A673 (cell line): ENCODE results near the gene GLDC. TPM values are rescaled to one million over a fixed set of nuclear protein-coding genes. Genes with fewer than 3 reads are reported as not detected.

Source experiments
- BruUV-seq: library from RNA; stranded (reverse); fragments of 400-500 nt; replicated peaks from 2 replicates; lab custom pipeline; 2021; lab: Mats Ljungman, UMichigan
- CTCF ChIA-PET: fragments of 300-600 bp; sonication (Branson Sonifier 250); formaldehyde crosslinking; loops from one replicate; lab custom pipeline; 2022; ENCODE audit warnings: antibody characterized with exemption; lab: Charles Lee
- POLR2A ChIA-PET: fragments of 300-600 bp; sonication (Branson Sonifier 250); formaldehyde crosslinking; loops from one replicate; lab custom pipeline; 2022; ENCODE audit warnings: antibody characterized with exemption; ENCODE audit not compliant: low non-redundant PET; lab: Charles Lee
- DNase-seq: peaks from one replicate; pipeline ENCODE4 v3.0.0-alpha.2; 2015; ENCODE audit warnings: low spot score
- H3K27ac ChIP-seq: fragments of 200-600 bp; sonication (generic); 2 replicates; pipeline ENCODE4 v1.5.1; 2016; ENCODE audit warnings: mixed run types, low read depth, mild to moderate bottlenecking, mixed read lengths, antibody characterized with exemption, low read length; ENCODE audit not compliant: poor library complexity, severe bottlenecking
- H3K27me3 ChIP-seq: fragments of 200-600 bp; sonication (generic); replicated peaks from 2 replicates; pipeline ENCODE4 v1.6.1; 2017; ENCODE audit warnings: mixed run types, low read depth, mild to moderate bottlenecking, mixed read lengths, antibody characterized with exemption, low read length; ENCODE audit not compliant: insufficient read depth, poor library complexity
- H3K36me3 ChIP-seq: fragments of 200-600 bp; sonication (generic); 2 replicates; pipeline ENCODE4 v1.6.1; 2016; ENCODE audit warnings: mixed run types, mild to moderate bottlenecking, mixed read lengths, antibody characterized with exemption, low read length; ENCODE audit not compliant: insufficient read depth, poor library complexity, severe bottlenecking
- H3K4me1 ChIP-seq: fragments of 200-600 bp; sonication (generic); 2 replicates; pipeline ENCODE4 v1.6.1; 2017; ENCODE audit warnings: mixed run types, mild to moderate bottlenecking, mixed read lengths, antibody characterized with exemption, low read length; ENCODE audit not compliant: insufficient read depth, poor library complexity, severe bottlenecking
- H3K4me3 ChIP-seq: fragments of 200-600 bp; sonication (generic); 2 replicates; pipeline ENCODE4 v1.5.1; 2016; ENCODE audit warnings: low read depth, mixed run types, mild to moderate bottlenecking, mixed read lengths, low read length; ENCODE audit not compliant: poor library complexity, severe bottlenecking
- H3K9me3 ChIP-seq: fragments of 200-600 bp; sonication (generic); 2 replicates; pipeline ENCODE4 v1.6.1; 2016; ENCODE audit warnings: mixed run types, low read depth, mild to moderate bottlenecking, mixed read lengths, antibody characterized with exemption, low read length; ENCODE audit not compliant: poor library complexity, severe bottlenecking
- CTCF ChIP-seq: fragments of 300-800, 200-600 bp; sonication (generic); conservative IDR thresholded peaks from 2 replicates; pipeline ENCODE4 v1.5.1; 2017; ENCODE audit warnings: low read depth, mild to moderate bottlenecking, antibody characterized with exemption, low read length, moderate library complexity, mixed read lengths
- EZH2 ChIP-seq: fragments of 200-600 bp; sonication (generic); IDR thresholded peaks from 2 replicates; pipeline ENCODE4 v1.6.1; 2017; ENCODE audit warnings: borderline replicate concordance, low read depth, mild to moderate bottlenecking, mixed read lengths, antibody characterized with exemption, low read length; ENCODE audit not compliant: poor library complexity, severe bottlenecking
- intact Hi-C: fragments of 100-400 bp; cut with micrococcal nuclease; formaldehyde crosslinking; loops from one replicate; pipeline ENCODE4 v1.10.0; 2022; ENCODE audit not compliant: unreplicated experiment
- total RNA-seq: library from RNA; stranded (reverse); gene quantifications from 2 replicates; pipeline ENCODE4 v1.2.3, GENCODE V29; 2021

Gene GLDC
- total RNA-seq, 1 experiment from 2014 or later: 0.32 TPM

- no peak overlapping the region for H3K27ac ChIP-seq
Observed at GRCh38 chr9:6677803-6678202, 32.3 kb upstream of the GLDC start.

GRCh38 chr9:6676254-6676921 lies 30.9 kb upstream of the GLDC start:
- Histone ChIP-seq H3K36me3 (no peaks in the 10 kb centered on the region), H3K27ac (no peak overlapping the region), H3K4me3 (no peak overlapping the region), H3K27me3 (no peaks in the 10 kb centered on the region), H3K4me1 (no peaks in the 10 kb centered on the region), H3K9me3 (no peaks in the 10 kb centered on the region)
- no TSS peak for BruUV-seq
- DNase-seq: no peak
- intact Hi-C loops: no loop called here
- TF ChIP-seq EZH2 (no peak), CTCF (no peak)
- ChIA-PET POLR2A (no interaction called here), CTCF (no interaction called here)

More at GRCh38 chr9:6677803-6678202, 32.3 kb upstream of the GLDC start:
- H3K27me3 ChIP-seq: no peaks in the 10 kb centered on the region
- TF ChIP-seq EZH2 (no peak), CTCF (no peak)
- DNase-seq: no peak
- ChIA-PET CTCF (no interaction called here), POLR2A (no interaction called here)
- no peak overlapping the region for H3K4me3 ChIP-seq
- no peaks in the 10 kb centered on the region for H3K36me3 ChIP-seq
- no TSS peak for BruUV-seq
- no peaks in the 10 kb centered on the region for H3K4me1 ChIP-seq
- intact Hi-C loops: no loop called here
- H3K9me3 ChIP-seq: no peaks in the 10 kb centered on the region

- no peak for TF ChIP-seq CTCF
- no peak for TF ChIP-seq EZH2
- ChIA-PET CTCF (no interaction called here), POLR2A (no interaction called here)
- Histone ChIP-seq H3K27me3 (no peaks in the 10 kb centered on the region), H3K36me3 (no peaks in the 10 kb centered on the region), H3K4me1 (no peaks in the 10 kb centered on the region), H3K9me3 (no peaks in the 10 kb centered on the region), H3K27ac (no peak overlapping the region), H3K4me3 (no peak overlapping the region)
- no peak for DNase-seq
- intact Hi-C loops: no loop called here
- no TSS peak for BruUV-seq
Observed at GRCh38 chr9:6675268-6675667, 29.7 kb upstream of the GLDC start.
